Smooth muscle cell of the umbilical artery (primary cell): ENCODE results near the gene GRID2IP. TPM values are rescaled to one million over a fixed set of nuclear protein-coding genes. Genes with fewer than 3 reads are reported as not detected.

Source experiments
- total RNA-seq: library from RNA; depleted of rRNA; stranded (reverse); fragments of >200 nt; gene quantifications from 2 replicates; pipeline ENCODE4 v1.2.3, GENCODE V29; 2014

GRID2IP gene
- total RNA-seq, result not detected in 2 replicates

GRCh38 chr7:6551016-6551511 lies at the start of gene GRID2IP:
TSS of gene GRID2IP (minus strand) at chr7:6551461. CDS start at chr7:6551436, 25 bp downstream.

GRCh38 chr7:6589829-6590644 lies 38.8 kb upstream of the GRID2IP start, which contains the start of gene INTS15:
TSS of gene INTS15 (plus strand) at chr7:6590021. CDS start at chr7:6590284, 263 bp downstream.

DNA sequence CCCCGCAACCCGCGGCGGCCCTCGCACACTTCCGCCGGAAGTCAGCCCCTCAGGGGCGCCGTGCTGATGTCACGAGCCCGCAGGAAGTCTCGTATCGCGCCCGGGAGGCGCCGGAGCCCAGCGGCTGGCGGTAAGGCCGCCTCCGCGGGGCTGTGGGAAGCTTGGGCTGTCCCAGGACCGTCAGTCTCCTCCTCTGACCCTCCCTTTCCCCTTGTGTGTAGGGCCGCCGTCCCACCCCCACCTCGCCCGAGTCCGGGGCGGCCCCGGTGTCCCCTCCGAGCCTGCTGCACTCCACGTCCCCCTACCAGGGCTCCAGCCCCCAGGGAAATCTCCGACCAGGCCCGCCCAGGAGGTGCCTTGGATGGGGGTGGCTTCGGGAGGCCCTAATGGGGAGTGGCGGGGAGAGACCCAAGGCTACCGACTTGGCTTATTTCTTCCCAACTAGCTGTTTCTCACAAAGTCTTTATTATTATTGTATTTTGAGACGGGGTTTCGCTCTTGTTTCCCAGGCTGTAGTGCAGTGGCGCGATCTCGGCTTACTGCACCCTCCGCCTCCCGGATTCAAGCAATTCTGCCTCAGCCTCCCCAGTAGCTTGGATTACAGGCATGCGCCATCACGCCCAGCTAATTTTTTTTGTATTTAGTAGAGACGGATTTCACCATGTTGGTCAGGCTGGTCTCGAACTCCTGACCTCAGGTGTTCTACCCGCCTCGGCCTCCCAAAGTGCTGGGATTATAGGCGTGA lies 26.3 kb upstream of the GRID2IP start, which contains the start of gene ZDHHC4:
Gene ZDHHC4, plus strand, starts transcription at position 86 of the 745 bp plus-strand sequence. CDS start 3,108 bp downstream, outside the sequence.

GRCh38 chr7:6447581-6448199 lies 103.6 kb downstream of the GRID2IP start, which contains the start of gene DAGLB:
TSS of gene DAGLB (minus strand) at chr7:6447954. CDS start at chr7:6447842, 112 bp downstream.

Other genes with a start within 250 kb of the GRID2IP start
- 20.5 and 20.6 TPM in 2 replicates for gene FAM220A, start 202.5 kb downstream of the GRID2IP start, total RNA-seq
- gene RAC1, start 176.9 kb downstream of the GRID2IP start, total RNA-seq, result 38.0 and 67.5 TPM in 2 replicates
- gene DAGLB, start 103.5 kb downstream of the GRID2IP start, total RNA-seq, result 14.7 and 18.7 TPM in 2 replicates
- 314 and 378 TPM in 2 replicates for gene KDELR2, start 67.3 kb downstream of the GRID2IP start, total RNA-seq
- 52.9 and 67.7 TPM in 2 replicates for gene ZDHHC4, start 26.0 kb upstream of the GRID2IP start, total RNA-seq
- 8.9 and 9.8 TPM in 2 replicates for gene INTS15, start 38.6 kb upstream of the GRID2IP start, total RNA-seq
- 3.9 and 5.3 TPM in 2 replicates for gene ZNF853, start 64.1 kb upstream of the GRID2IP start, total RNA-seq
- 12.2 and 19.7 TPM in 2 replicates for gene ZNF316, start 85.9 kb upstream of the GRID2IP start, total RNA-seq
- 17.5 and 20.9 TPM in 2 replicates for gene ZNF12, start 155.5 kb upstream of the GRID2IP start, total RNA-seq
- gene RSPH10B2, start 202.6 kb upstream of the GRID2IP start, total RNA-seq, result 0.05 TPM in 1 of 2 replicates, not detected in the other